Left renal pelvis (tissue), 4 donors: ENCODE results near the gene SLC25A10. TPM values are rescaled to one million over a fixed set of nuclear protein-coding genes. Genes with fewer than 3 reads are reported as not detected.
A peak's percentile ranks its signal among the peaks of the same experiment; 100 is the strongest.

ENCODE experiments used
- DNase-seq, 4 donors: peaks; one replicate each; pipeline ENCODE4 v3.0.0-alpha.2; 2013; ENCODE audit warnings: low read depth in 4 of 4, low spot score in 3 of 4
- polyA plus RNA-seq, 4 donors: library from polyadenylated mRNA; unstranded; fragments of 120-200 nt; gene quantifications; one replicate each; pipeline ENCODE4 v1.2.1, GENCODE V29; 2013; ENCODE audit not compliant: insufficient read length in 4 of 4

Gene SLC25A10
- polyA plus RNA-seq, 4 donors, result 7.1 to 20.5 (median 12.5) TPM

DNA sequence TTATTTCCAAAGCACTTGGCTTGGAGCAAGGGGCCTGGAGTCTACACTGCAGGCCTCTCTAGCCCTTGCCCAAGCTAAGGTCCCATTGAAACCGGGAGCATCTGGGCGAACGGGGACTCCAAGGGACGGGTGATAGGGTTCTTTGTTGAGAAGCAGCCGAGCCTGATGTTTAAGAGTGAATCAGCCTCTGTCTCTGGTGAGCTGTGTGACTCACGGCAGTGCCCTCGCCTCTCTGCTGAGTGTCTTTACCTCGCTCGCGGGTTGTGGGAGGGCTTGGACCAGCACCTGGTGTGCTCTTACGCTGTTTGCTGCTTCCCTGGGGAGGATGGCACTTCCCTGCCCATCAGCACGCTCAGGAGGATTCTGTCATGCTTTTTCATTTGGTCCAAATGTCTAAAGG, 27.0 kb upstream of the SLC25A10 start:
- DNase-seq, result no peak

DNA sequence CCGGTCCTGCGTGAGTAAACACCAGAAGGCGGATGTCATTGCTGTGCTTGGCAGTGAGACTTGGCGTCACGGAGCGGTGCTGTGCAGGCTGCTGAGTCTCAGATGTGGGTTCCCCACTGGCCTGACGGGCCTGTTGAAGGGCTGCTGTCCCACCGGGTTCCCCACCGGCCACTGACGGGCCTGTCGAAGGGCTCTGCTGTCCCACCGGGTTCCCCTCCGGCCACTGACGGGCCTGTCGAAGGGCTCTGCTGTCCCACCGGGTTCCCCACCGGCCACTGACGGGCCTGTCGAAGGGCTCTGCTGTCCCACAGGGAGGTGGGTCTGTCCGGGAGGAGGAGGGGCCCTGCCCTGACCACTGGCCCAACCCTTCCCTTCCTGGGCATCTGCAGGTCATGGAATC, 25.5 kb upstream of the SLC25A10 start:
- DNase-seq, result no peak

DNA sequence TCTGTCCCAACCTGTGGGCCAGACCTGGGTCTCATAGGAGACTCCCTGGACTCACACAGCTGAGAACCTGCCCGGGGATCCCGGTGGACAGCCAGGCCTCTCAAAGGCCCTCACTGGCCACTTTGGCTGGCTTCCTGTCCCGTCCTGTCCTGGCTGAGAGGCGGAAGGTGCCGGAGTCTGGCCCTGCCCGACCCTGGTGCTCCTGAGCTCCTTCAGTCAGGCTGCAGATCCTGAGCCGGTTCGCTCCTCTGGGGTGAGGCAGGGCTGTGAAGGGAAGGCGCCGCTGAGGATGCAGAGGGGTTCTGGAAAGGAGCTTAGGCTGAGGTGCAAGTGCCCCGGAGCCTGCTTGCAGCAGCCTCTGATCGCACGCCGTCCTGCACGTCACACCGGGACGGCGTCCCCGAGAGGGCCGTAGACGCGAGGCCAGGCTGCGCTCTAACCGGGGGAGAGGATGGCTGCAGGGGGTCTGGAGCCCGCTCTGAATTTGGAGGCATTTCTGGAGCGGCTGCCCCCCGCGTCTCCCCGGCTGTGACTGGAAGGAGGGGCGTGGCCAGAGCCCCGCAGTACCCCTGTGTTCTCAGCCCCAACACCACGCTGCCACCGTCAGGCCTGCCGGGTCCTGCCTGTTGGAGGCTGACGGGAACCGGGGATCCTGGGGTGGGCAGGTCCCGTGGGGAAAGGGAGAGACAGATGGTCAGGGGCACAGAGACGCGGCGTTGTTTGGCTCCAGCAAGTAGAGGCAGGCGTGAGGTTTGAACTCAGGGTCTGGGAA, 24.1 kb upstream of the SLC25A10 start:
- no peak for DNase-seq

DNA sequence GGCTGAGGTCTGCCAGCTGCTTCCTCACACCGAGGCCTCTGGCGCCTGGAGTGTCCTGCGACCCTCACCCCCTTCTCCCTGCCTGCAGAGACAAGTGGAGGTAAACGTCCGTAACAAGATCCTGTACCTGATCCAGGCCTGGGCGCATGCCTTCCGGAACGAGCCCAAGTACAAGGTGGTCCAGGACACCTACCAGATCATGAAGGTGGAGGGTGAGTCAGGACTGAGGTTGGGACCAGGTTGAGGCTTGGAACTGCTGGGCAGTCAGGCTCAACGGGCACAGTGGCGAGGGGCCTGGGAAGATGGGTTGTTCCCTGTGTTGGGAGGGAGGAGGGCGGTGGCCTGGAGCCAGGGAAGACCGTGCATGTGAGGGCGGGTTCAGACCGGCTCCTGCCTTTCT, 23.5 kb upstream of the SLC25A10 start:
- no peak for DNase-seq

DNA sequence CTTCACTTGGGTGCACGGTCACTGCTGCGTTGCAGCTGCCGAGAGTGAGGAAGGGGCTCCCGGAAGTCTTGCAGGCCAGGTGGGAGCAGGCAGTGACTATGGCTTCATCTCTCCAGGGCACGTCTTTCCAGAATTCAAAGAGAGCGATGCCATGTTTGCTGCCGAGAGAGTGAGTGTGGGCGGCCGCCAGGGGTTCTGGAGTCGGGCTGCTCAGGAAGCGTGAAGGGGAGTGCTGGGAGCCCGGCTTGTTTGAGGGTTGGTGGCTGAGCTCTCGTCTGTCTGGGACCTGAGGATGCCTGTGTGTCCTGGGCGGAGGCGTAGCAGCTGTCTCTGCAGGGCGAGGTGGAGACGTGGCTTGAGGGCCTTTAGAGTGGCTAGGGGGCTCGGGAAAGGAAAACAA, 22.0 kb upstream of the SLC25A10 start:
- DNase-seq, result no peak

DNA sequence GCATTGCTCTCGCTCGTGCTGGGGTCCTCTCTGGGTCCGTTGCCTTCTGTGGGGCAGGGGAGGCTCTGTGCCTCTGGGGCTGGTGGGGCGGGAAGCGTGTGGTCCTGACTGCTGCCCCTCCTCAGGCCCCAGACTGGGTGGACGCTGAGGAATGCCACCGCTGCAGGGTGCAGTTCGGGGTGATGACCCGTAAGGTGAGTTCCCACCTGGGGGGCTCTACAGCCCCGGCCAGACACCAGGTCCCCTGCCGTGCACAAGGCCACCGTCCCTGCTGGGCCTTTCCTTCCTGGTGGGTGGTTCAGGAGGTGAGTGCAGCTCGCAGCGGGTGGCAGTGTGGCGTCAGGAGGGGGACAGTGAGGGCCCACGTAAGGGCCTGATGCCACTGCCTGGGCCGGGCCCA, 21.5 kb upstream of the SLC25A10 start:
- no peak for DNase-seq

DNA sequence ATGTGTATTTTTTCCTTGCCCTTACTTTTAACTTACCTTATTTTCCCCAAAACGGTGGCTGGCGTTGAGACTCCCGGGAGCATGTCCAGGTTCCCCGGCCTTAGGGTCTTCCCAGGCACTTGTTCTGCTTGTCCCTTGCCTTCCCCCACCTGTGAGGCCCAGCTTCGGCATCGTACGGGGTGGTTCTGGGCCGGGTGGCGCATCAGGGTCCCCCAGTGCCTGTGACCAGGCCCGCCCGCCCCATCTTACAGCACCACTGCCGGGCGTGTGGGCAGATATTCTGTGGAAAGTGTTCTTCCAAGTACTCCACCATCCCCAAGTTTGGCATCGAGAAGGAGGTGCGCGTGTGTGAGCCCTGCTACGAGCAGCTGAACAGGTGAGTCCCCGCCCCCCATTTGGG, 20.9 kb upstream of the SLC25A10 start:
- no peak for DNase-seq

DNA sequence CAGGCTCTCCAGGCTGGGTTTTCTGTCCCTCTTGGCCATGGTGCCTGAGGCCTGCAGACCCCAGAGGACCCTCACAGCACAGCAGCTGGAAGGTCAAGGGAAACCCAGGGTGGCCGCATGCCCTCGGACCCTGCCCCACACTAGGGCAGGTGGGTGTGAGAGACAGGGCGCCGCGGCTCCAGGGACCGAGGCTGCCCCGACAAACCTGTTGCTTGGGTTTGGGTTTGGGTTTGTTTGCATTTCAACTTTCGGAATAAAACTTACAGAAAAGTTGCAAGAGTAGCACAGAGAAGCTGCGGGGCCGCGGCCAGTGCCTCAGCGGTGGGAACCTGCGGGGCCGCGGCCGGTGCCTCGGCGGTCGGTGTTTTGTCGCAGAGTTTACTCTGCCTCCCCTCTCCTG, 20.5 kb upstream of the SLC25A10 start:
- no peak for DNase-seq

DNA sequence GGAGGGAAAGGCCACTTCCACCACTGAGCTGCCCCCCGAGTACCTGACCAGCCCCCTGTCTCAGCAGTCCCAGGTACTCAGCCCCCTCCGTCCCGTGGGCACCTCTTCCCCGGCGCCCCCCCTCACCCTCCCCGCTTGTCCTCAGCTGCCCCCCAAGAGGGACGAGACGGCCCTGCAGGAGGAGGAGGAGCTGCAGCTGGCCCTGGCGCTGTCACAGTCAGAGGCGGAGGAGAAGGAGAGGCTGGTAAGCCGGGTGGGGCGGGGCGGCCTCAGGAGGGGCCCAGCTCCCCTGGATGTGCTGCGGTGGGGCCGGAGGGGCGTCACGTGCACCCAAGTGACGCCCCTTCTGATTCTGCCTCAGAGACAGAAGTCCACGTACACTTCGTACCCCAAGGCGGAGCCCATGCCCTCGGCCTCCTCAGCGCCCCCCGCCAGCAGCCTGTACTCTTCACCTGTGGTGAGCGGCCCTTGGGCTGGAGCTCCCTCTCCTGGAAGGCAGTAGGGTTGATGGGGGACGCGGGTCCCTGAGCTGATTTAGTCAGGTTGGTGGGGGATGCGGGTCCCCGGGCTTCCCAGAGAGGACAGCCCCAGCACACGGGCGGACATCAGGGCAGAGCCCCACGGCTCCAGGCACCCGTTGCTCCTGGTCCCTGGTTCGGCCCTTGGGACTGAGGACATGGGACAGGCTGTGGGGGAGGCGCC, 18.4 kb upstream of the SLC25A10 start:
- no peak for DNase-seq

DNA sequence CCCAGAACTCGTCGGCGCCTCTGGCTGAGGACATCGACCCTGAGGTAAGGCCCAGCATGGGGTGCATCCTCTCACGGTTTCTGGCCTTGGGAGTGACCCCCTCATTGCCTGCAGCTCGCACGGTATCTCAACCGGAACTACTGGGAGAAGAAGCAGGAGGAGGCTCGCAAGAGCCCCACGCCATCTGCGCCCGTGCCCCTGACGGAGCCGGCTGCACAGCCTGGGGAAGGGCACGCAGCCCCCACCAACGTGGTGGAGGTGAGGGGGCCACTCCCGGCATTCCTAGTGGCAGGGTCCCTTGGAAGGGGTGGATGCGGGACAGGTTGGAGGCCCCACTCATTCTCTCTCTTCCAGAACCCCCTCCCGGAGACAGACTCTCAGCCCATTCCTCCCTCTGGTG, 17.3 kb upstream of the SLC25A10 start:
- no peak for DNase-seq

DNA sequence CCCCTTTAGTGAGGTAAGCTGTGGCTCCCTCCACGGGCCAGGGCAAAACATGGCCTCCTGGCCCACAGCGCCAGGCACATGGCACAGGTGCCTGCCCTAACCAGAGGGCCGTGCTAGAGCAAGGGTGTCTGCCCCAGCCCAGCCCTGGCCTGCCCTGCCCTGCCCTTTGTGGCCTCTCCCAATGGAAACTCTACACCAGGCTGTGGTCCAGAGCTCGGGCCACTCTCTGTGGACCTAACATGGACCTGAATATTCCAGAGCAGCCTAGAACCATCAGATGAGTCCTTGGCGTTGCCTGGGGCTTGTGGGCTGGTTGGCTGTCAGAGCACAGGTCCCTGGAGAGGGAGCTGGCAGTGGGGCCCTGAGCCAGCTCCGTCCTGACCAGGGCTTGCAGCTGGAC, 16.9 kb upstream of the SLC25A10 start:
- DNase-seq, result no peak

DNA sequence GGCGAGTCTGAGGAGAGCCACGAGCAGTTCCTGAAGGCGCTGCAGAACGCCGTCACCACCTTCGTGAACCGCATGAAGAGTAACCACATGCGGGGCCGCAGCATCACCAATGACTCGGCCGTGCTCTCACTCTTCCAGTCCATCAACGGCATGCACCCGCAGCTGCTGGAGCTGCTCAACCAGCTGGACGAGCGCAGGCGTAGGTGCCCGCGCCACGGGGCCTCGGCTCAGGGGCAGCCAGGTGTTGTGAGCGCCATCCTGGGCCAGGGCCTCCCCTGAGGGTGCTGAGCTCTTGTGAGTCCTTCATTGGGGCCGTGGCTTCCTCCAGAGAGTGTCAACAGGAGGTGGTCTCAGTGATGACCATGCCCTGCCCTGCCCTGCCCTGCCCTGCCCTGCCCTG, 16.3 kb upstream of the SLC25A10 start:
- DNase-seq, result no peak

DNA sequence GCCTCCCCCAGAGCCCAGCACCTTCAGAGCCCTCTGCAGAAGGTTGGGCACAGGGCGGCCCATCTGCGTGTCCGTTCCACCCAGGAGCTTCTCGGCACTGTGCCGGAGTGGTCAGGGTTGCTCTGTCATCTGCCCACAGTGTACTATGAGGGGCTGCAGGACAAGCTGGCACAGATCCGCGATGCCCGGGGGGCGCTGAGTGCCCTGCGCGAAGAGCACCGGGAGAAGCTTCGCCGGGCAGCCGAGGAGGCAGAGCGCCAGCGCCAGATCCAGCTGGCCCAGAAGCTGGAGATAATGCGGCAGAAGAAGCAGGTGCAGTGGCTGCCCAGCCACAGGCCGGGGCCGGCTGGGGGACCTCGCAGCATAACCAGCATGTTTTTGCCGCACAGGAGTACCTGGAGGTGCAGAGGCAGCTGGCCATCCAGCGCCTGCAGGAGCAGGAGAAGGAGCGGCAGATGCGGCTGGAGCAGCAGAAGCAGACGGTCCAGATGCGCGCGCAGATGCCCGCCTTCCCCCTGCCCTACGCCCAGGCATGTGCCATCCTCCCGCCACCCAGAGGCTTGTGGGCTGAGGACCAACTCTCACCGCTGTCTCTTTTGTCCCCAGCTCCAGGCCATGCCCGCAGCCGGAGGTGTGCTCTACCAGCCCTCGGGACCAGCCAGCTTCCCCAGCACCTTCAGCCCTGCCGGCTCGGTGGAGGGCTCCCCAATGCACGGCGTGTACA, 15.7 kb upstream of the SLC25A10 start:
- no peak for DNase-seq

DNA sequence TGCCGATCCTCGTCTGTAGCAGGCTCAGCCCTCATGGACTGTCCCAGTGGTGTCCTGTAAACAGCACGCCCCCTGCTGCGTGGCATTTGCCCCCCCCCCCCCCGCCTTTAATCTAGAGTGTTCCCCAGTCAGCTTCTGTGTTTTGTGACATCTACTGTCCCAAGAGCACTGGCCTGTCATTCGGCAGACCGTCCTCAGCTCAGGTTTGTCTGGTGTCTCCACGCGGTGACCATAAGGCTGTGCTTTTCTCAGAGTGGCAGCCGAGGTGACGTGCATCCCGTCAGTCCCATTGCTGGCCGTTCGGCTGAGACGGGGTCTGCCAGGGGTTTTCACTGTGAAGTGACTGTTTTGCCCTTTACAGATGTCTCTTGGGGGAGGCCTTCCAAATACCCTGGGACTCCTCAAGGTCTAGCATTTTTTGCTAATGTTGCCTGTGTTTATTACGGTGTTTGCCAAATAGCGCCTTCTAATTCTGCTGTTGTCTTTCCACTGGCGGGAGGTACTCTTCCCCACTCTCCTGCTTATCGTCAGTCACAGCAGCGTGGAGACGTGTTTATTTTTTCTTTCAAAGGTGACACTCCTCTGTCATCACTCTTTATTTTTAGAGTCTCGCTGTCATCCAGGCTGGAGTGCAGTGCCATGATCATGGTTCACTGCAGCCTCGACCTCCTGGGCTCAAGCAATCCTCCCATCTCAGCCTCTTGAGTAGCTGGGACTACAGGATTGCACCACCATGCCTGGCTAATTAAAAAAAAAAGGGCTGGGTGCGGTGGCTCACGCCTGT, 14.6 kb upstream of the SLC25A10 start:
- DNase-seq, result no peak

DNA sequence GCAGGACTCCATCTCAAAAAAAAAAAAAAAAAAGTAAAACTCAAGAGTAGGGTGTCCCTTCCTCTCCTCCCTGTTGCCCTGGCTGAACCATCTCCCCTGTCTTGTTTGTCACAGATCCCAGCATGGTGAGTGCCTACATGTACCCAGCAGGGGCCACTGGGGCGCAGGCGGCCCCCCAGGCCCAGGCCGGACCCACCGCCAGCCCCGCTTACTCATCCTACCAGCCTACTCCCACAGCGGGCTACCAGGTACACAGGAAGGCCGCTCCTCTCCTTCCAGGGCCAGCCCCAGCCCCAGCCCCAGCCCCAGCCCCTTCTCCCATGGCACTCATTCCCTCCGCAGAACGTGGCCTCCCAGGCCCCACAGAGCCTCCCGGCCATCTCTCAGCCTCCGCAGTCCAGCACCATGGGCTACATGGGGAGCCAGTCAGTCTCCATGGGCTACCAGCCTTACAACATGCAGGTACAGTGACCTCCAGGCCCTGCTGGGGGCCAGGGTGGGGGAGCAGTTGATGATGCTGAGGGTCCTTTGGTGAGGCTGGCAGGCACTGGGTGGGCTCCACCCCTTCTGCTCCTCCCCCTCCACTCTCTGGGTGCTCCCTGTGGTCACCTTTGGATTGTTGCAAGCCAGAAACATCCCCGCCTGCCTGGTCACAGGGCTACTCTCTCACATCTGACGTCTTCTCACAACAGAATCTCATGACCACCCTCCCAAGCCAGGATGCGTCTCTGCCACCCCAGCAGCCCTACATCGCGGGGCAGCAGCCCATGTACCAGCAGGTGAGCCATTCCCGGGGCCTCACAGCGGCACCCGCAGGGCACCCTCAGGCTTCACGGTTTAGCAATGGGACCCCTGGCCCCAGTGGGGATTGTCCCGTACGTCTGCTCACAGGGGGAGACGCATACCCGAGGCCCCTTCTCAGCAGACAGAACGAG, 11.5 kb upstream of the SLC25A10 start:
- no peak for DNase-seq

DNA sequence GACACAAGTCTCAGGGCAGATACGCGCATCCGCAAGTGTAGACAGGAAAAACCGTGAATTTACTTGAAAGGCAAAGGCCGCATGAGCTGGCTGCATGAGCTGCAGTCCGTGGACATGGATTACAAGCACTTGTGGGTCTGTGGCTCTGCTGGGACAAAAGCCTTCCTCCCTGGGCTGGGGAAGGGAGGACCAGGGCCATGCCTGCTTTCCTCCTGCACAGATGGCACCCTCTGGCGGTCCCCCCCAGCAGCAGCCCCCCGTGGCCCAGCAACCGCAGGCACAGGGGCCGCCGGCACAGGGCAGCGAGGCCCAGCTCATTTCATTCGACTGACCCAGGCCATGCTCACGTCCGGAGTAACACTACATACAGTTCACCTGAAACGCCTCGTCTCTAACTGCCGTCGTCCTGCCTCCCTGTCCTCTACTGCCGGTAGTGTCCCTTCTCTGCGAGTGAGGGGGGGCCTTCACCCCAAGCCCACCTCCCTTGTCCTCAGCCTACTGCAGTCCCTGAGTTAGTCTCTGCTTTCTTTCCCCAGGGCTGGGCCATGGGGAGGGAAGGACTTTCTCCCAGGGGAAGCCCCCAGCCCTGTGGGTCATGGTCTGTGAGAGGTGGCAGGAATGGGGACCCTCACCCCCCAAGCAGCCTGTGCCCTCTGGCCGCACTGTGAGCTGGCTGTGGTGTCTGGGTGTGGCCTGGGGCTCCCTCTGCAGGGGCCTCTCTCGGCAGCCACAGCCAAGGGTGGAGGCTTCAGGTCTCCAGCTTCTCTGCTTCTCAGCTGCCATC, 10.6 kb upstream of the SLC25A10 start:
- no peak for DNase-seq

DNA sequence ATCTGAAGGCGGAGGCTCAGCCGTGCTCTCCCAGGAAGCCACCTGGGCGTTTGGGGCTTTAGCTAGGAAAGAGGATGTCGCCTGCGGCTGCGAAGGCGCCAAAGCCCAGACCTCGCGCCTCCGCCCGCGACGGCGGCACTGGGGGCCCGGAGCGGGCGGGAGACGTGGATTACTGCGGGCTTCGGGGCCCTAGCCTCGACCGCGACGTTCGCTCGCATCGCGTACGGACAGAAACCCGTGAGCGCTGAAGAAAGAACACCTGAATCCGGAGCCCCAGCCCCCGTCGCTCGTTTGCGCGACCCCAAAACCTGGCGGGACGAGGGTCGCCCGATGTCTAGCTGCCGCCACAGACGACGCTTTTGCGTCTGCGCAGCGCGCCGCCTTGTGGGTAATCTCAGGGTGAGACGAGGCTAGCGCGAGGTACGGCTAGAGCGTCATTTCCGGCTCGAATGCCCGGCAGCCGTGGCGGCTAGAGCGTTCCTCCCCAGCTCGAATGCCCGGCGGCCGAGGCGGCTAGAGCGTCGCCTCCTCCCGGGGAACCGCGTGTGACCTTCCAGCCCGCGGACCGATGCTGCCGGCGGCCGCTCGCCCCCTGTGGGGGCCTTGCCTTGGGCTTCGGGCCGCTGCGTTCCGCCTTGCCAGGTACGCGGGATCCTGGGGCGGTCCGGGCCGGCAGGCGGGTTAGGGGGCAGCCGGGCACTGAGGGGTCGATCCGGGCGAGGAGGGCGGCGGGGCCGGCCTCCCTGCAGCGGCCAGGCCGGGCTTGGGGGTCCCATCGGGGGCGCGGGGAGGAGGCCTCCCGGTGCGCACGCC, 8.9 kb upstream of the SLC25A10 start, which contains the start of gene MRPL12:
MRPL12 (plus strand) TSS at position 434 of the 813 bp plus-strand sequence; CDS start at position 569, 135 bp downstream.
- DNase-seq, result peak; percentile 77 to 88 (median 78)
